Embryonic facial prominence (tissue), 1 donor: Measurements from ENCODE around the gene CAMK2N1.

Source experiments
- DNase-seq: peaks from one replicate; pipeline ENCODE4 v3.0.0-alpha.2; 2016; ENCODE audit errors: extremely low spot score

CAMK2N1 gene

DNA sequence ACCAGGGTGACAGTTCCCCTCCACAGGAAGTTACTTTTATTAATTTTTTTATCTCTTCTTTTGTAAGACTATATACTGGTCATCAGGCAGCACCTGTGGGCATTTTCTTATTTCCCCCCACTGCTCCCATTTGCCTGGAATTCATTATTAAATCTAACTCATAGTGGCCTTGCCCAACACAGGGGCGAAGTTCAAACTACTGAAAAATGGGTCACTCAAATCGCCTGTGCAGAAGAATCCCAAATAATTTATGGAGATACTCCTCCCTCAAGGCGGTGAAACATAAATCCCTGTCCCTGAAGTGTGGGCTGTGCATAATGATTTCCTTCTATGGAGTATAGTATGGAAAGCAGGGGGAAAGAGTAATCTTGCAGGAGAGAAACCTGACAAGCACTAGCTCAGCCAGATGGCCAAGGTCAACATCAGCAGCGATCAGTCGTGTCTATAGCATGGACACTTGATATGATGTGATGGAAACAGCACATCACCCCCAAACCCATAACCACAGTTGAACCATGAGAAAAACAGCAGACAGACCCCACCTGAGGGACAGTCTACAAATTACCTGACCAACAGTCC is 7.9 kb downstream of the CAMK2N1 start:
- DNase-seq = no peak

DNA sequence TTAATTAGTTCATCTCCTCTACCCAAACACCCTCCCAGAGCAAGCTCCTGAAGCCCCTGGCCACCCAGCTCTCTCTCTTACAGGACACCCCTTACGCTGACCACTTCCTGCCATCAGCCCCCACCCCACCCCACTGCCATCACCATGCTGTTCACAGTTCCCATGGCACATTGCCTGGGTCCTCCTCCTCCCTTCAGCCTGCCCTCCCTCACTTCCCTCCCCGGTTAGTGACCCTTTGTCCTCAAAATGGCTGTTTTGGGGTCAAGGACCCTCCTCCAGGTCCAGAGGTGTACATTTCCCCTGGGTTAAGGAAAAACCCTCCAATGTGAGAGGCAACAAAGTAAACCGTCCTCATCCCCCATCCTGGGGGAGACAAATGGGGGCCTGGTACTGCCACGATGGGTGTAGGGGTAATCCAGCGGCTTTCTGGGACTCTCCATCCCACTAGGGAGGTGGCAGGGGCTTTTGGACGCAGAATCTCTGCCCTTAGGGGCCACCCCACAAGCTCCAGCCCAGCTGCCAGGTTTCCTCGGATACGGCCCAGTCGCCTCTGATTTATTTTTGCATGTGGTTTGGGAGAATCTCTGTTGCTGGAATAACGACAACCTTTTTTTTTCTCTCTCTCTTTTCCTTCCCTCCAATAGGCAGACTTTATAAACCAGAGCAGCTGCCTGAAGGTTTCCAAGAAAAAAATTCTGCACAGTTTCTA is 8.5 kb downstream of the CAMK2N1 start:
- DNase-seq = no peak

DNA sequence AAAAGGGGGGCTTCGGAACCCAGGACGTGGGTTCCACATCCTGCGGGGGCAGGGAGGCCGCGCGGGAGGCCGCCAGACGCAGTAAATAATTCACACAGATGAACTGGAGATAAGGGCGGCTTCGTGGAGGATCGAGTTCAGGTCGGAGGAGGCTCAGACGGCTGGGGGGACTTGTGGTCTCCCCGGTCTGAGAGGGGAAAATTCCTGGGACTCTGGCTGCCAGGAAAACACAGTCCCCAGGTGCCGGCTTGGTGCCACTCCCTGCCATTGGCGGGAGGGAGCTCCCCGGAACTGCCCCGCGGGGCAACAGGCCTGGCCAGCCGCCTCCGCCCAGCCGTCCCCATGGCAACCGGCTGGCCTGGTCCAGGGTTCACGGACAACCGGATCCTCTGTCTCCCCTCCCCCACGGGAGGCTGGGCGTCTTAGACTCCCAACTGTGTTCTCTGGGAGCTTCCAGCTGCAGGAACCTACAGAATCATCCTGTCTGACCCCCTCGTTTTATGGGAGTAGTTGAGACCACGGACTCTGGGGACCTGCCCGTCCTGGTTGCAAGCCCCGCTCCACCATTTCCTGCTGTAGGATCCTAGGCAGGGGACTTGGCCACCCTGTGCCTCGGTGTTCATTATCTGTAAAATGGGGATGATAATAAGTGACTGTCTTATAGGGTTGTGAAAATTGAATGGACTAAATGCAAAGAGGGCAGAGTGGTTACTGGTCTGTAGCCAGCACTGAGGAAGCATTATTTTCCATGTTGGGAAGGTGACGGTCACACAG is 9.6 kb downstream of the CAMK2N1 start:
- no peak for DNase-seq

DNA sequence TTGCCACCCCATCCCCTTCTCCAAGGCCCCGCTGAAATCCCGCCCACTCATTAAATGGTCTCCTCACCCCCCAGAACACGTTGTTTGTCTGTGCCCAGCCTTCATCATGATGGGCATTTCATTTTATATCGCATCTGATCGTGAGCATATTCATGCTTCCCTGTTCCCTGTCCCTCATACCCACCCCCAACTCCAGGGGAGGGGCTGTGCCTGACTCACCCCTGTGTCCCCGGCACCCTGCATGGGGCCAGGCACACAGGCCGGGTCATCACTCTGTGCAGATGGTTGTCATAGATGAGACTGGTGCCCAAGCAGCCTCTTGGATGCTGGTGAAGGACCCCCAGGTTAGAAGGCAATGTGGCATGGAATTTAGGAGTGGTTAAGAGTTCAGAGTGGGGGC is 11.0 kb downstream of the CAMK2N1 start:
- no peak for DNase-seq

DNA sequence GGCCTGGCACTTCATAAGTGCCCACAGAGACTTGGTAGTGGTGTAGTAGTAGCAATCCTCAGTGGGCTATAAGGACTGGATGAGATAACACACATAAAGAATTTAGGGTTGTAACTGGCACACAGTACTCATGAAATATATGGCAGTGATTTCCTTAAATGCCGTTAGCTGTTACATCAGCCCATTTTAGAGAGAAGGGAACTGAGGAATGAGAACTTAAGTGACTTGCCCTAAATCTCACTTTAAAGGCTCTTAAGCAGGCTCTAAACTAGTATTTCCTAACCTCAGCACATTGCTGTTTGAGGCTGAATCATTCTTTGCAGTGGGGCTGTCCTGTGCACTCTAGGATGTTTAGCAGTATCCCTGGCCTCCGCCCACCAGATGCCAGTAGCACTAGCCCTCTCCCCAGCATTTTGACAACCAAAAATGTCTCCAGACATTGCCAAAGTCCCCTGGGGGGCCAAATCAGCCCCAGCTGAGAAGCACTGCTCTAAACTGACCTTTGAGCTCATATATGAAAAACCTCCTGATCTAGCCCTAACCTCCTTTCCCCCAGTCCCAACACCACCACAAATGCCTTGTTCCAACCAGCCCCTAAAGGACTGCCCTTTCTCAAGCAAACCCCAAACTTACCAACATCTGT is 11.6 kb downstream of the CAMK2N1 start:
- no peak for DNase-seq

DNA sequence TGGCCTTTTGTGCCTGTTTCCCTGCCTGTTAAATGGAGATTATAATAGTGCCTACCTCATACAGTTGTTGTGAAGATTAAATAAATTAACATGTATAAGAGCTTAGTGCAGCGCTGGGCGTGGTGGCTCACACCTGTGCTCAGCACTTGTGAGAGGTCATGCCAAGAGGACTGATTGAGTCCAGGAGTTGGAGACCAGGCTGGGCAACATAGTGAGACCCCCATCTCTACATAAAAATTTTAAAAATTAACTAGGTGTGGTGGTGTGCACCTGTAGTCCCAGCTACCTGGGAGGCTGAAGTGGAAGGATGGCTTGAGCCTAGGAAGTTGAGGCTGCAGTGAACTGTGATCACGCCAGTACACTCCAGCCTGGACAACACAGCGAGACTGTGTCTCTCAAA is 12.1 kb downstream of the CAMK2N1 start:
- no peak for DNase-seq

DNA sequence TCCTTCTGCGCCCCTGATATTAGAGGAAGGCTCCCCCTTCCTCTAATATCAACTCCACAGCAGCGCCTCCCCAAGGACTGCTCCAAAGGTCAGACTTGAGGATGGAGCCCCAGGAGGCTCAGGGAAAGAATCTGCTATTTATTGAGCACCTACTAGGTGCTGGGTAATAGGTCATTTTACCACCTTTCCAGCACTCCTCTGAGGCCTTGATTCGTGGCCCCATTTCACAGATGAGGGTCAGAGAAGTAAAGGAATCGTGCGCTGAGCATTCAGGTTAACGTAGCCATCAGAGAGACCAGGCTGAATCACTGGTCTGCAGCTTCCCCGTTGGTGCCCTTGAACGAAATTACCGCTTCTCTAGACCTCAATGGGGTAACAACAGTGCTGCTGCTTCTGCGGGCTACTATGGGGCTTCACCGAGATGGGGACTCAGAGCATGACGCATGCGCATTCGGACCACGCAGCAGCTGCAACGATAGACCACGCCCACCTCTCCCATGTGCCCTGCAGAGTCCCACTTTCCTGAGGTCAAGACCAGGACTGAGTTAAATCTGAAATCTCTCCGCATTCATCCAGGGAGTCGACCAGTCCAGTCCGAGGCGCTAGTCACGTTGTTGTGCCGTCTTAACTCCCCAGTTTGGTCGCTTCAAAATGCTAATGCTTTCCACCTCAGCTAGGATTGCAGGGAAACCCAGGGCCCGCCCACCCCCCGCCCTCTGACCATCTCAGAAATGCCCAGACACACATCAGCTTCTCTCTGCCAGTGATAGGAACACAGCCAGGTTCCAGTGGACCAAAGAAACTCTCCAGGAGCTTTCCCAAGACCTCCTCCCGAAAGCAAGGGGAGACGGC is 12.9 kb downstream of the CAMK2N1 start:
- no peak for DNase-seq

DNA sequence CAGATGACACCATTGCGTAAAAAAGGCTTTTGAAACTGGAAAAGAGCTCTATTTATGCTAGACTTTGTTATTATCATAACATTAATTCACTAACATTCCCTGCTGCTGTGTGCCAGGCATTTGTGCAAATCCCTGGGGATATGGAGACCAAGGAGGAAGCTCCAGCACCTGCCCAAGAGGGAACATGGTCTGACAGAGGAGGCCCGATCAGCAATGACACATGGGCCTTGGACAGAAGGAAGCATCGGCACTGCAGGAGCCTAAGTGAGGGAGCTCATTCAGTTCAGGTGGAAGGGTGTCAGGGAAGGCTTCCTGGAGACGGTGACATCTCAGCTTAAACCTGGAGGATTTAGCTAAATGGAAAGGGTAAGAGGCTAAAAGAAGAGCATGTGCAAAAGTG is 13.9 kb downstream of the CAMK2N1 start:
- DNase-seq = no peak

DNA sequence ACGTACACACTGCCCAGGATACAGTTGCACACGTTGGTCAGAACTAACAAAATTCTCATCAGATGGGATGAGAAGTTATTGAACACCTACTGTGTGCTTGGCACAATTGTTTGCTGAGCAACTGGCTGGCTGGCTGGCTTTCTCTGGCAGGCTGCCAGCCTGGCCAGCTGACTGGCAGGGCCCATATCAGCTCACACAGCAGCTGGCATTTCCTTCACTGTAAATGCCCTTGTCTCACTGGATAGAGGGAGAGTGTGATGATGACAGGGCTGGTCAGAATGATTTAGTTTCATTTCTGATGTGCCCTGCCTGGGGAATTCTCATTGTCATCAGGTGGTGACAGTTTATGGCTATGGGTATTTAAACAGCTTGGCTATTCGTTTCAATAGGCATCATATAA is 15.8 kb downstream of the CAMK2N1 start:
- no peak for DNase-seq

DNA sequence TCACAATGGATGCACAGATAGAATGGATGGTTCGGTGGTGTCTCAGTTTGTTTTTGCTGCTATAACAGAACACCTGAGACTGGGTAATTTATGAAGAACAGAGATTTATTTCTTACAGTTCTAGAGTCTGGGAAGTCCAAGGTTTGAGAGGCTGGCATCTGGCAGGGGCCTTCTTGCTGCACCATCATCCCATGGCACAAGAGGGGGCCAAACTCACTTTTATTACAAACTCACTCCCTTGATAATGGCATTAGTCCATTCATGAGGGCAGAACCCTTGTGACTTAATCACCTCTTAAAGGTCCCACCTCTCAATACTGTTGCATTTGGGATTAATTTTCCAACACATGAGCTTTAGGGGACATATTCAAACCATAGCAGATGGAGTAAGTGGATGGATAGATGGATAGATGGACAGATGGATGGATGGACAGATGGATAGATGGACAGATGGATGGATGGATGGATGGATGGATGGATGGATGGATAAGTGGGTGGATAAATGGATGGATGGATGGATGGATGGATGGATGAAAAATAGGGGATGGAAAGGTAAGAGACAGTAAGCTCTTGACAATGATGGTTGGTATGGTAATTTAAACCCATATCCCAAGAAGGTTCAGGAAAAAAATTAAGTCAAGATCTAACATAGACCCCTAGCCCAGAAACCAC is 16.5 kb downstream of the CAMK2N1 start:
- DNase-seq = no peak

DNA sequence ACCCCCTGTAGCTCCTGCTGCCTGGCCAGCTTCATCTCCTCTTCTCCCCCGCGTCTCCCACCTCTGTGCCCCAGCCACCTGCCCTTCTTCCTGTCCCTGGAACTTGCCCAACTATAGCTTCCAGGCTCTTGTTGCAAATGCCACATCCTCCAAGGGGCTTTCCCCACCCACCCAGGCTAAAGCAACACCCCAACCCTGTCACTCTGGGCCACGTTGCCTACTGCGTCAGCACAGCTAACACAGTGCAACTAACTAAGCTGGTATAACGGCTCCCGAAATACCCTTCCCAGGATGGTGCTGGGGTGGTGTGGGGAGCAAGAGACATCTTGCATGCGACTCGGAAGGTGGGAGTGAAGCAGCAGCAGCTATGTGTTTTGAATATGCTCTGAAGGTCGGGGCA is 19.7 kb downstream of the CAMK2N1 start:
- no peak for DNase-seq

DNA sequence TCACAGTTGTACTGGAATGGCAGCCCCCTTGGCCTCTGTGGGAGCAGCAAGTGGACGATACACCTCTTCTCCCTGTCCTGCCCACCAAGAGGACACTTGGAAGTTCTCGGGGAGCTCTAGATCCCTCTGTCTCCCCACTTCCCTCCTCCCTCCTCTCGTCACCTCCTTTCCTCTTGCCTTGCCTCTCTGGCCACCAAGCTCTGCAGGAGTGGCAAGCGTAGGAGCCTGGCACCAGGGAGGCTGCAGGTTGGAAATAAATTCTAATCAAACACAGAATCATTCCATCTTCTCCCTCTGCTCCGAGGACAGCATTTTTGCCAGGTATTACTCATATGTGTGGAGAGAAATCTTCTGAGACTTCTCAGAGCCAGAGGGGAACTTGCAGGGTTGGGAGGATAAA is 20.8 kb downstream of the CAMK2N1 start:
- DNase-seq = no peak

DNA sequence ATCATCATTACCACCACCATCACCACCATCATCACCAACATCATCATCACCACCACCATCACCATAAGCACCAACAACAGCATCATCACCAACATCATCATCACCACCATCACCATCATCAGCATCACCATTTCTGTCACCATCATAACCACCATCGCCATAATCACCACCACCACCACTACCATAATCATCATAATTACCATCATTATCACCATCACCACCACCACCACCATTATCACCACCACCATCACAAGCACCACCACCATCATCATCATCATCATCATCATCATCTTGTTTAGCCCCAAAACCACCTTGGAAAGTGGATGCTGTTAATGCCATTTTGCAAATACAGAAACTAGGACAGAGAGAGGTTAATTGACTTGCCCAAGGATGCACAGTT is 22.5 kb downstream of the CAMK2N1 start:
- DNase-seq = no peak

DNA sequence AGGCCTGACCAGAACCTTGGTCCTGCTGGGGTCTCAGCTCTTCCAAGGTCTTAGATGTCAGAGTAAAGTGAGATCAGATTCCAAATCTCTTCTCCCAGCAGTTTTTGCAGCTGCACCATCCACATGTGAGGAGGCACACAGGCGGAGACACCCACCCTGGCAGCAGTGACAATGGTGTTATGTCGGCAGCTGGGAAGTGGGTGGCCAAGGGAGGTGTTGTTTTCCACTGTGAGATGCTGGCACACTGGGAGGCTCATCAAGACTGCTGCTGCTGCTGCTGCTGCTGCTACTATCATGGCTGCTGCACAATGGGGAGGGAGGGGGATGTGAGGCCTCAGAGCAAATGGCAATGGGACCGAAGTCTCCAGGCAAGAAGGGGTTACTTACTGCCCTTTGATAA is 23.6 kb downstream of the CAMK2N1 start:
- no peak for DNase-seq

DNA sequence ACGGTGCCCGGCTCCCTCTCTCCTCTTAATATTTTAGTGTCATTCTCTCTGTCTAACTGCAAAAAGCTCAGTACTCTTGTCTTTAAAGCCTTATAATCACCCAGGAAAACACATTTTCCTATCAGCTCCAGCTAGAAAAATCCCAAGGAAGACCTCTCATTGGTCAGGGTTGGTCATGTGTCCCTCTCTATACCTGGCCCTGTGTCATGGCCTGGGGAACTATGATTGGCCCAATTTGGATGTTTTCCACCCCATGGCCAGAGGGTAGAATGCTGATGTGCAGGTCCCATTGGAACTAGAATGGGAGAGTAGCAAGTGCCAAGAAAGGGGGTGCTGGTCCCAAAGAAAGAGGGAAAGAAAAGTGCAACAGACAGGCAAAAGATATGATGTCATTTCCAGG is 27.3 kb downstream of the CAMK2N1 start:
- DNase-seq = no peak

DNA sequence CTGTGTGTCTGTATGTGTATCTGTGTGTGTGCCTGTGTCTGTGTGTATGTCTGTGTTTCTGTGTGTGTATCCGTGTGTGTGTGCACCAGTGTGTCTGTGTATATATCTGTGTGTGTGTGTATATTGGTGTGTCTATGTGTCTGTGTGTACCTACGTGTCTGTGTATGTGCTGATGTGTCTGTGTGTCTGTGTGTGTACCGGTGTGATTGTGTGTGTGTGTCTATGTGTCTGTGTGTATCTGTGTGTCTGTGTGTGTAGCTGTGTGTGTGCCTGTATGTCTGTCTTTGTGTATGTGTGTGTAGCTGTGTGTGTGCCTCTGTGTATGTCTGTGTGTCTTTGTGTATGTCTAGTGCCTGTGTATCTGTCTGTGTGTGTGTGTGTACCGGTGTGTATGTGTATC is 32.0 kb downstream of the CAMK2N1 start:
- DNase-seq = no peak

DNA sequence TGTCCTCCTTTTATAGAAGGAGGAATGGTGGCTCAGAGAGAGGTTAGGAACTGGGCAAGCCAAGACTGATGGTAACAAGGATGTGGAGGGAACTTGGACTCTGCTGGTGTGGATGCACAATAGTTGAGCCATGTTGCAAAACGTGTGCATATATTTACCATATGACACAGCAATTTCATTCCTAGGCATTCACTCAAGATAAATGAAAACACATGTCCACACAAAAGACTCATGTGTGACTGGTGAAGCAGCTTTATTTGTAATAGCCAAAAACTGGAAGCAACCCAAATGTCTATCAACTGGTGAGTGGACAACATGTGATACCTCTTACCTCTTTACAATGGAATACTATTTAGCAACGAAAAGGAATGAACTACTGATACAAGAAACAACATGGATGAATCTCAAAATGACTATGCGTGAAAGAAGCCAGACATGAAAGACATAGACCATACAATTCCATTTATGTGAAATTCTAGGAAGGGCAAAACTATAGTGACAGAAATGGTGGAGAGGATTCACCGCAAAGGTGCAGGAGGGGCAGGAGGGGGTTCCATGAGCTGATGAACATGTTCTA is 36.2 kb downstream of the CAMK2N1 start:
- DNase-seq = no peak

DNA sequence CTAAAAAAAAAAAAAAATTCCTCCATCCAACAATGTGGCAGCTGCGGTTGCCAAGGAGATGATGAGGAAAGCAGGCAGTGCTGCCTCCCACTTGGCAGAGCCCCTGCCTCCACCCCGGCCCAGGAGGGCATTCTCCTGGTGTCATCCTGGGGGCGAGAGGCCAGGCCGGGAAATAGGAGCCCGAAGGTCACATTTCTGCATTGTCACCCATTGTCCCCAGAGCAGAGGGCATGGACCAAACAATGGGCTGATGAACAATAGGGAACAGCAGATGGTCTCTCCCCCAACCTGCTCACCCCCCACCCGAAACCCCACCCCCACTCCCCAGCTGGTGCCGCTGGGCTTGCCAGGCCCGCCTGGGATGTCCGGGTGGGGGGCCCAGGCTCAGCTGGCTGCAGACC is 37.3 kb downstream of the CAMK2N1 start:
- no peak for DNase-seq

DNA sequence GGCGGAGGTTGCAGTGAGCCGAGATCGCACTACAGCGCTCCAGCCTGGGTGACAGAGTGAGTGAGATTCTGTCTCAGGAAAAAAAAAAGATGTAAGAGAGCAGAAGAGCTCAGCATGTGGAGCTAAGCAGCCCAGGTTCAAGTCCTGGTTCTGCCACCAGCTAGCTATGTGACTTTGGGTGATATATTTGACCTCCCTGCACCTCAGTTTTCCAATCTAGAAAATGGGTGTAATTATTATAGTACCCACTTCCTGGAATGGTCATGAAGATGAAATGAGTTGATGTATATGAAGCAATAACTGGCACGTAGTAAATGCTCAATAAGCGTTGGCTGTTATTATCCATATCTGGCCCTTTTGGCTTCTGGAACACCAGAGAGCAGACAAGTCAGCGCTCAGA is 38.2 kb downstream of the CAMK2N1 start:
- DNase-seq = no peak

DNA sequence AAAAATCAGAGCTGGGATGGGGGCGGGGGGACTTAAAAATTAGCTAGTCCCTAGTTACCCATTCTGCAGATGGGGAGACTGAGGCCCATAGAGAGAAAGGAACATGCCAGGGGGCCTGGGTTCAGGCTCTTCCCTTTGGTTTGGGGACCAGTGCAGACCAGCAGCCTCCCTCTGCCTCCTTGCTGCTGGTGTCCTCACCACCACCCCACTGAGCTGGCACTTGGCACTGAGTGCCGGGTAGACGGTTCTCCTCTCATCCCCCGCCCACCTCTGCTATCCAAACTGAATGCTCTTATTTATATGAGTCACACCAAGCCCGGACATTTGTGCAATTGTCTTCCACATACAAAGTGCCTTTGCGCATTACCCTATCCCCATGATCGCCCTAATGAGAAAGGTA is 39.2 kb downstream of the CAMK2N1 start:
- DNase-seq = no peak

DNA sequence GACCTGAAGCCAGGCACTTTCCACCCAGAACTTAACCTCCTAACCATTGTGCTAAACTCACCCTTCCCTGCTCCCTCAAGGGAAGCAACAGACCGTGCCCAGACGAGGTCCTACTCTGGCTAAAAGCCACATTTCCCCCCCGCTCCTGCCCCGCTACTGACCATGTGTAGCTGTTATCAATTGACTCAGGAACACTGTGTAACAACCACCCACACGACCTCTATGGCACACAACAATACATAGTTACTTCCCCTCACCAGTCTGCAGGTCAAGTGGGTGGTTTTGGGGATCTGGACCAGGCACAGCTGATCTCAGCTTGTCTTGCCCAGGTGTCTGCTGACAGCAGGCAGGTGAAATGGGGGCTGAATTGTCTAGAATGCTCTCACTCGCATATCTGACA is 40.1 kb downstream of the CAMK2N1 start:
- no peak for DNase-seq
